GM12801 (cell line): ENCODE data around the gene LPP.

Experiments
- CTCF ChIP-seq: IDR thresholded peaks from one replicate; pipeline ENCODE4 v1.5.1; 2011; ENCODE audit warnings: control low read depth; ENCODE audit not compliant: insufficient read length; ENCODE audit errors: extremely low read depth

Gene LPP

GRCh38 chr3:188286087-188286513, 132.1 kb downstream of the LPP start:
- TF ChIP-seq CTCF, result no peak

DNA sequence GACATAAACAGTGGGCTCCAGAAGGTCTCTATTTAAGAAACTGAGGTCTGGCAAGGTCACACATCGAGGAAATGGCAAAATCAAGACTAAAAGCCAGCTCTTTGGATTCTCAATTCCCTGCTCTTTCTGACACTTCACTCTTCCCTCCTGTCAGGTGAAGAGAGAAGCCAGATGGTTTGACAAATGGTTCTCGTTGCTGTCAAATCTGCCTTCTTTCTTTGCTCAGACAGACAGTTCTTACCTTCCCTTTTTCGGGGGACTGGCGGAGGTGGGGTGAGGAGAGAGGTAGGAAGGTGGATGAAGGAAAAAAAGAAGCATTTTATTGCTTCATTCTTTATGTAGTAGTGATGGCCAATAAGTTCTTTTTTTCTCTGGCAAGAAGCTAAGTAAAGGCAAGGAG, 133.4 kb downstream of the LPP start:
- TF ChIP-seq CTCF, result no peak

GRCh38 chr3:188287762-188288505, 134.0 kb downstream of the LPP start:
- TF ChIP-seq CTCF, result no peak

GRCh38 chr3:188292251-188292650, 138.3 kb downstream of the LPP start:
- TF ChIP-seq CTCF, result no peak

DNA sequence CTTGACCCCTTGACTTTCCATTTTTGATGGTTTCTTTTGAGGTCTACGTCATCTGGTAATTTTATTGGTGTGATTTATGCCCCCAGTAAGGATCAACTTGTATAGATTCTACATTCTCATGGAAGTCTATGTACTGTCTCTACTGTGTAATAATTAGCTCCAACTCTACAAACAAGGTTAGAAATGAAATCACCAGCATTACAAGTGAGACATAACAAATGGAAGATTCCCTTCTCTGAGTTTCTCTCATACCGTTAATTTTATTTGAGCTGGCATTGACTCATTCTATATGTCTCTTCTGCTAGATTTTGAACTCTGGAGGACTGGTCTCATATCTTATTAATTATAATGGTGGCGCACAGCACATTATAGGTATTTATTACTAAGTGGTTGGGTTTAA, 138.9 kb downstream of the LPP start:
- no peak for TF ChIP-seq CTCF

- no peak for TF ChIP-seq CTCF
Measured at GRCh38 chr3:188294113-188294512, 140.2 kb downstream of the LPP start.

GRCh38 chr3:188294823-188295487, 141.0 kb downstream of the LPP start:
- no peak for TF ChIP-seq CTCF
